Activated T-cell treated with anti-CD3 and anti-CD28 coated beads, Interleukin-2, amount 50 U/mL, for 48 hours (primary cell): ENCODE data around the gene STK11.

Experiments used
- DNase-seq, 2 experiments: peaks; one replicate each; pipeline ENCODE4 v3.0.0-alpha.2; 2020

The STK11 gene

GRCh38 chr19:1205114-1206099, at the start of gene STK11:
Gene STK11 (plus strand): TSS chr19:1205778. CDS start chr19:1206914, 1,136 bp downstream.
- peak; percentile 100 for DNase-seq

- DNase-seq, result no peak
Observed at GRCh38 chr19:1156305-1156801, 49.2 kb upstream of the STK11 start.

GRCh38 chr19:1156830-1157615, 48.6 kb upstream of the STK11 start:
- no peak for DNase-seq

GRCh38 chr19:1157931-1158884, 47.4 kb upstream of the STK11 start:
- no peak for DNase-seq

GRCh38 chr19:1158885-1159448, 46.6 kb upstream of the STK11 start:
- no peak for DNase-seq

- no peak for DNase-seq
Observed at GRCh38 chr19:1159864-1160595, 45.5 kb upstream of the STK11 start.

GRCh38 chr19:1161716-1162115, 43.9 kb upstream of the STK11 start:
- DNase-seq, result no peak

- DNase-seq, result no peak
Observed at GRCh38 chr19:1162404-1163282, 42.9 kb upstream of the STK11 start.

GRCh38 chr19:1163283-1163933, 42.2 kb upstream of the STK11 start:
- no peak for DNase-seq

- DNase-seq, result no peak
Observed at GRCh38 chr19:1163934-1164683, 41.5 kb upstream of the STK11 start.

GRCh38 chr19:1164684-1165531, 40.7 kb upstream of the STK11 start:
- no peak for DNase-seq

- DNase-seq, result no peak
Observed at GRCh38 chr19:1166872-1167573, 38.6 kb upstream of the STK11 start.

- DNase-seq, result no peak
Observed at GRCh38 chr19:1167687-1168571, 37.6 kb upstream of the STK11 start.

GRCh38 chr19:1168572-1169410, 36.8 kb upstream of the STK11 start:
- no peak for DNase-seq

- DNase-seq, result no peak
Observed at GRCh38 chr19:1169411-1169791, 36.2 kb upstream of the STK11 start.
